NCI-H1105 treated with DMSO at 0.1 percent for 48 hours (cell line): ENCODE data around the gene KCNE2.
"Not testable (repeated sequence)": the region's sequence is repeated elsewhere in the genome, so short reads cannot be mapped to it uniquely, and the experiment has no call there.

Experiments used
- DNase-seq: peaks from one replicate; lab custom pipeline; 2025; lab: John Stamatoyannopoulos, UW

Gene KCNE2

GRCh38 chr21:34353182-34353581 is 10.6 kb upstream of the KCNE2 start:
- no peak for DNase-seq

GRCh38 chr21:34354836-34355235 is 9.0 kb upstream of the KCNE2 start:
- DNase-seq, result no peak

DNA sequence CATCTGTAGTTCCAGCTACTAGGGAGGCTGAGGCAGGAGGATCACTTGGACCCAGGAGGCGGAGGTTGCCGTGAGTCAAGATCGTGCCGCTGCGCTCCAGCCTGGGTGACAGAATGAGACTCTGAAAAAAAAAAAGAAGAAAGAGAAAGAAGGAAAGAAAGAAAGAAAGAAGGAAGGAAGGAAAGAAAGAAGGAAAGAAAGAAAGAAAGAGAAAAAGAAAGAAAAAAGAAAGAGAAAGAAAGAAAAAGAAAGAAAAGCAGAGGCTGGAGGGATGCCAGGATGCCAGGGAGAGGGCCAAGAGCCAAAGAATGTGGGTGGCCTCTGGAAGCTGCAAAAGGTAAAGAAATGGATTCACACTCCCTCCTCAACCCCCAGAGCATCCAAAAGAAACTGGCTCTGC is 8.2 kb upstream of the KCNE2 start:
- DNase-seq, result no peak

GRCh38 chr21:34357889-34358288 is 5.9 kb upstream of the KCNE2 start:
- no peak for DNase-seq

- no peak for DNase-seq
These were observed 4.9 kb upstream of the KCNE2 start for GRCh38 chr21:34358866-34359265.

DNA sequence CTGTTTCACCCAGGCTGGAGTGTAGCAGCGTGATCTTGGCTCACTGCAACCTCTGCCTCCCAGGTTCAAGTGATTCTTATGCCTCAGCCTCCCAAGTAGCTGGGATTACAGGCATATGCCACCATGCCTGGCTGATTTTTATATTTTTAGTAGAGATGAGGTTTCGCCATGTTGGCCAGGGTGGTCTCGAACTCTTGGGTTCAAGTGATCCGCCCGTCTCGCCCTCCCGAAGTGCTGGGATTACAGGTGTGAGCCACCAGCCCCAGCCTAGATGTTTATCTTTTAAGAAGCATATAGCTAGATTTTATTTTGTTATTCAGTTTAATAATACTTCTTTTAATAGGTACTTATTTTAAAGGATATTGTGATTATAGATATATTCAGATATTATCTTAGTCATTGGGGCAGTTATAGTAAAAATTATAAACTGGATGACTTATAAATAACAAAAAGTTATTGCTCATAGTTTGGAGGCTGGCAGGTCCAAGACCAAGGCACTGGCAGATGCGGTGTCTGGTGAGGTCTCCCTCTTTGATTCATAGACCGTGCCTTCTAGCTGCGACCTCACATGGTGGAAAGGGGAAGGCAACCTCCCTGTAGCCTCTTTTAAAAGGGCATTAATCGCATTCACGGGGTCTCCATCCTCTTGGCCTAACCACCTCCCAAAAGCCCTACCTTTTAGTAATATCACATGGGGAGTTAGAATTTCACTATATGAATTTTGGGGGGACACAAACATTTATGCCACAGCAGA is 3.1 kb upstream of the KCNE2 start:
- no peak for DNase-seq

GRCh38 chr21:34362136-34362444 is 1.7 kb upstream of the KCNE2 start:
- DNase-seq, result no peak

DNA sequence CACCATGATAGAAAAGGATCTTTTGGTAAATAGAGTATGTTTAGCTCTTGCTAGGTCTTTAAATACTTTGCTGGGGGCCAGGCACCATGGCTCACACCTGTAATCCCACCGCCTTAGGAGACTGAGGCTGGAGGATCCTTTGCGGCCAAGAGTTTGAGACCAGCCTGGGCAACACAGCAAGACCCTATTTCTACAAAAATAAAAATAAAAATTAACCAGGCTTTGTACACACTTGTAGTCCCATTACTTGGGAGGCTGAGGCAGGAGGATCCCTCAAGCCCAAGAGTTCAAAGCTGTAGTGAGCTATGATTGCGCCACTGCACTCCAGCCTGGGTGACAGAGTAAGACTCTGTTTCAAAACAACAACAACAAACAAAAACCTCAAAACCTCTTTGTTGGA is 1.1 kb upstream of the KCNE2 start:
- no peak for DNase-seq

- no peak for DNase-seq
These were observed 1.1 kb downstream of the KCNE2 start for GRCh38 chr21:34364921-34365320.

GRCh38 chr21:34365809-34366208 is 2.0 kb downstream of the KCNE2 start:
- DNase-seq, result no peak

- peak; percentile 59 for DNase-seq
These were observed 3.6 kb downstream of the KCNE2 start for GRCh38 chr21:34367320-34367935.

DNA sequence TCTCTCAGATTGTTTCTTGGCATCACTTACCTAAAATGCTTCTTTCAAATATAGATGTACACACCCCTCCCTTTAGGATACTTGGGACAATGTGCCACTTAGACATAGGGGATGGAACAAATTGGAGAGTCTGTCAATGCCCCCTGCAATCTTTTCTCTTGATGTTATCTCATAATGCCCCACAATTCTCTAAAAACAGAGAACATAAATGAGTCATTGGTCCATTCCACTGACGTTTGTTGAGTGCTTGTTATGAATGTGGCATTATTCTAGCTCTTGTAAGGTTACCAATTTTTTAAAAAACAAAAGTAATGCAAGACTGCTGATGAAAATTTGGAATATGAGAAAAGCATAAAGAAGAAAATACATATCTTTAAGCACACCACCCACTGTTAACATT is 5.9 kb downstream of the KCNE2 start:
- no peak for DNase-seq

- no peak for DNase-seq
These were observed 8.5 kb downstream of the KCNE2 start for GRCh38 chr21:34372321-34372720.

DNA sequence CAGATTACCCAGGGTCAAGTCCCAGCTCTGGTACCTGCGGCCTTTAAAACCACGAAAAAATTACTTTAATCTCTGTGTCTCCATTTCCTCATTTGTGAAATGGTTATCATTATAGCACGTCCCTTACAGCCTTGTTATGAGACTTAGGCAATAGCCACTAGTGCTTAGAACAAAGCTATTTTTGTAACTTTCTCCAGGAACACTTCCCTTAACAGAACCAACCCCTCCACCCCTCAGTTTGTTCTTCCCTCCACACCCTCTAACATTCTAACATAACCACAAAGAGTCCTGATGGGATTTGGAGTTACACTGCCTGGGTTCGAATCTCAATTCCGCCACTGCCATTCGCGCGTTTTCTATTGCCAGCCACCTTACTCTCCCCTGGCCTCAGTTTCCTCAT is 10.7 kb downstream of the KCNE2 start:
- DNase-seq, result not testable (repeated sequence)

DNA sequence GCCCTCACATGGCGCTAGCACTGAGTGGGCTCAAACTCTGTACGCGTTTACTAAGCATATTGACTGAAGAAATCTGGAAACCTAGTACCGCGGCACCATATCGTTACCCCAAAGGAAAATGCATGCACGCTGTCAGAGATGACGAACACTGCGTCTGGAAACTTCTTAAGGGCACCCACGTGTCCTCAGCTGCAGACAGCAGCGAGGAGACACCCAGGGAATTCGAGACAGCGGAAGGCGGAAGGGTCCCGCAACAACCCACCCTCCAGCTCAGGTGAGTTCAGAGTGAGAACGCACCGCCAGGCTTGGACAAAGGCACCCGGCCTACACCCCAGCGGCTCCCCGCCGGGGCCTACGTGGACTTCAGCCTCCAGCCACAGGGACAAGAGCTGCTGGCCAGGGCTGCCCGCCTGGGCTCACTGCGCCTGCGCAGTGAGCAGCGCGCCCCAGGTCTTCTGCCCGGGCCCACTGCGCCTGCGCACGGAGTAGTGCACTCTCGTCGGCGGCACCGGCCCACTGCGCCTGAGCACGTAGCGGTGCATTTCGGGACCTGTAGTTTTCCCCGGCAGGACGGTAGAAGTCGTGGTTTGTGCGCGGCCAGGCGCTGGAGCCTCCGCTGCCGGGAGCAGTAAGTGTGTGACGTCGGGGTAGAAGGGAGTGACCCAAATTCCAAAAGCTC is 11.3 kb downstream of the KCNE2 start, which contains the start of gene SMIM11:
TSS of gene SMIM11 (plus strand) at position 568 of the 679 bp plus-strand sequence. CDS start 3,998 bp downstream, outside the sequence.
- not testable (repeated sequence) for DNase-seq

GRCh38 chr21:34375619-34375972 is 11.8 kb downstream of the KCNE2 start:
- not testable (repeated sequence) for DNase-seq

GRCh38 chr21:34383138-34383537 is 19.3 kb downstream of the KCNE2 start:
- not testable (repeated sequence) for DNase-seq

DNA sequence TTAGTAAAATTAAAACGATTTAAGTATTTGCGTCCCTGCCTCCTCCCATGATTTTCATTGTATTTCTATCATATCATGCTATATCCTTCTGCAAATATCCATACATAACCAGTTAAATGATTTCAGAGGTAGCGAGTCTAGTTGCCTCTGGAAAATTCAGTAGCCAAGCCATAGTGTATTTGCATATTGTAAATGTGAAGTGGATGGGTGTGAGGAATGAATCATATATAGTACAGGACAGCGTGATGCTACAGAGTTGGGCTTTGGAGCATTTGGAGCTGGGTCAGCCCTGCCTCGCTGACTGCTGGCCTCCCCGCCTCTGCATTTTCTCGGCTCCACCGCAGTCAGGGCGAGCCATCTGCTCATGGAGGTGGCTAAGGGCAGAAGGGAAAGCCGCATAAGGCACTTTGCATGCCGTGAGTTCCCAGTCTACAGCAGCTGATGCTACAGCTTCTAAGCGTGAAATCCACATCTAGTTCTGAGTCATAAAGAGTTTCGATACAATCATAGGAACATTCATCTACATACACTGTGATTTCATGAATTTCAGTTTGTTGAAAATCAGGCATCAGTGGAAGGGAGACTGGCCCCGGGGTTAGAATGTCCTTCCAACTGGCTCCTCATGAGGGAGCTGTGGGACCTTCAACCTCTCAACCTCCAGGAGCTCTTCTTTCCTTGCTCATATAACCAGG is 20.1 kb downstream of the KCNE2 start:
- DNase-seq, result not testable (repeated sequence)

- DNase-seq, result not testable (repeated sequence)
These were observed 36.7 kb downstream of the KCNE2 start for GRCh38 chr21:34400522-34400921.

GRCh38 chr21:34404742-34405141 is 40.9 kb downstream of the KCNE2 start:
- DNase-seq, result not testable (repeated sequence)

DNA sequence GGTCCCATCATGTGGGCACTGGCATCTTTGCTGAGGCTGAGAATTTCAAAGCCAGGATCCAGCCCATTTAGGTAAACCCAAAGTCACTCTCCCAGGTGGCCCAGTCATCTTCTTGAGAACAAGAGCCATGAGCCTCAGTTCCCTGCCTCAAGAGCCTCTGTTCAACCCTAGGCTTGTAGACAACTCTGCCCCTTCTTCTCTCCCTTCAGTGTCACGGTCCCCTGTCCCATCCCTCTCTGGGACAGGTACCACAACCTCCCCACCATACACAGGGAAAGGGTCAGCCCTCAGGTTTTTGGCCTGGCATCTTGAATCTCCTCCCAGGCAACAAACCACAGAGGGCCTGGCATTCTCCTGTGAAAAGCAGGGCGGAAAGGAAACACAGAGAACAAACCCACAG is 41.9 kb downstream of the KCNE2 start:
- not testable (repeated sequence) for DNase-seq

- DNase-seq, result not testable (repeated sequence)
These were observed 42.3 kb downstream of the KCNE2 start for GRCh38 chr21:34406102-34406501.

DNA sequence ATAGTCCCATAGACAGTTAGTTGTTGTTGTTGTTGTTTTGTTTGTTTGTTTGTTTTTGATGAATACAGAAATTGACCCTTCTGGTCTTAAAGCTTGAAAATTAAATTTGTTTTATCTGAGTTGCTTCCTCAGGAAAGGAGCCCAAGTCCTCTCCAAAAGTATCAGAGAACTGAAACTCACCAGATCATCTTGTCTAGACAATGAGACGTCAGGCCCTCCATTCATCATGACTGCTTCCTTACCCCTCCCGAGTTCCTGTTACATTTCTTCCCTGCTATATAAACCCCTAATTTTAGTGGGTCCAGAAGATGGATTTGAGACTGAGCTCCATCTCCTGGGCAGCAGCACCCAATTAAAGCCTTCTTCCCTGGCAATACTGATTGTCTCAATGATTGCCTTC is 42.9 kb downstream of the KCNE2 start:
- not testable (repeated sequence) for DNase-seq
